HG02588 (cell line): ENCODE data around the gene FAM107B.
A peak's percentile ranks its signal among the peaks of the same experiment; 100 is the strongest.

ENCODE experiments used
- ATAC-seq: cut with Tn5 transposase; IDR thresholded peaks from one replicate; pipeline ENCODE4 v1.9.1; 2021; ENCODE audit warnings: mild to moderate bottlenecking, moderate library complexity; ENCODE audit not compliant: unreplicated experiment

FAM107B gene

GRCh38 chr10:14563359-14563940, 211.2 kb downstream of the FAM107B start:
- ATAC-seq = no peak

GRCh38 chr10:14563076-14563336, 211.7 kb downstream of the FAM107B start:
- no peak for ATAC-seq

GRCh38 chr10:14562218-14563075, 212.2 kb downstream of the FAM107B start:
- ATAC-seq = no peak

- no peak for ATAC-seq
These were observed 213.6 kb downstream of the FAM107B start for GRCh38 chr10:14560791-14561765.

- no peak for ATAC-seq
These were observed 214.4 kb downstream of the FAM107B start for GRCh38 chr10:14560274-14560673.

GRCh38 chr10:14558025-14558424, 216.7 kb downstream of the FAM107B start:
- ATAC-seq = no peak

GRCh38 chr10:14557567-14557966, 217.1 kb downstream of the FAM107B start:
- no peak for ATAC-seq

- ATAC-seq = peak; percentile 60
These were observed 218.3 kb downstream of the FAM107B start for GRCh38 chr10:14556285-14556956.

- no peak for ATAC-seq
These were observed 218.9 kb downstream of the FAM107B start for GRCh38 chr10:14555807-14556206.

GRCh38 chr10:14554491-14555205, 220.0 kb downstream of the FAM107B start:
- ATAC-seq = no peak

- no peak for ATAC-seq
These were observed 220.6 kb downstream of the FAM107B start for GRCh38 chr10:14554091-14554490.

- no peak for ATAC-seq
These were observed 221.2 kb downstream of the FAM107B start for GRCh38 chr10:14553448-14553847.

- no peak for ATAC-seq
These were observed 222.7 kb downstream of the FAM107B start for GRCh38 chr10:14552015-14552414.

- no peak for ATAC-seq
These were observed 224.2 kb downstream of the FAM107B start for GRCh38 chr10:14550471-14550981.

GRCh38 chr10:14549496-14549895, 225.2 kb downstream of the FAM107B start:
- ATAC-seq = no peak

GRCh38 chr10:14548970-14549369, 225.7 kb downstream of the FAM107B start:
- no peak for ATAC-seq

GRCh38 chr10:14548474-14548873, 226.2 kb downstream of the FAM107B start:
- no peak for ATAC-seq

- ATAC-seq = no peak
These were observed 226.9 kb downstream of the FAM107B start for GRCh38 chr10:14547816-14548215.

- ATAC-seq = no peak
These were observed 228.9 kb downstream of the FAM107B start for GRCh38 chr10:14545827-14546226.

GRCh38 chr10:14543904-14544210, 230.8 kb downstream of the FAM107B start:
- no peak for ATAC-seq
